Smooth muscle cell of the brain vasculature (primary cell): Measurements from ENCODE around the gene MAPKAPK5.
"Not testable (repeated sequence)": the region's sequence is repeated elsewhere in the genome, so short reads cannot be mapped to it uniquely, and the experiment has no call there.

ENCODE experiments used
- DNase-seq: peaks from one replicate; pipeline ENCODE4 v3.0.0-alpha.2; 2012; ENCODE audit warnings: low read depth, low spot score

The MAPKAPK5 gene

DNA sequence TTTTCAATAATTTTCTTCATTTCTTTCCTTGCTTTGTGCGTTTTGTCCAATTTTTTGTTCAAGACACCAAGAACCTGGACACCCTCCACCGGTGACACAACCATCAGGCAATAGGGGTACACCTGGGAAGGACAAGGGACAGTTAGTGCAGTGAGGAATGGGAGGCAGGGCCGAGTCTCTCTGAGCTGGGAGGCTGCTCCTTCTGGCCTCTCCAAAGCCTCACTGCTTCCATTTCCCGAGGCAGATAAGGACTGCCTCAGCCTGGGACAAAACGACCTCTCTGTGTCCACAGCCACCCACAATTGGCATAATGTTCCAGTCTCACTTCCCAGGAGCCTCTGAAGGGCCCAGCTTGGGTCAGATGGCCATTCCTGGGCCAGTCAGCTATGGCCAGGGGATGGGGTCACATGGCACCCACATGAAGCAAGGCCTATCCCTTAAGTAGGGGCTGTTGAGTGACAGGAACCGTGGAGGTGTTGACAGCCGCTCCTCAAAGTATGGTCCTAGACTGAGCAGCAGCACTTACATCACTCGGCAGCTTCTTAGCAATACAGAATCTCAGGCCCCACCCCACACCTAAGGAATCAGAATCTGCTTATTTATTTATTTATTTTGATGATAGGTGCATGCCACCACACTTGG lies 13.6 kb upstream of the MAPKAPK5 start:
- no peak for DNase-seq

DNA sequence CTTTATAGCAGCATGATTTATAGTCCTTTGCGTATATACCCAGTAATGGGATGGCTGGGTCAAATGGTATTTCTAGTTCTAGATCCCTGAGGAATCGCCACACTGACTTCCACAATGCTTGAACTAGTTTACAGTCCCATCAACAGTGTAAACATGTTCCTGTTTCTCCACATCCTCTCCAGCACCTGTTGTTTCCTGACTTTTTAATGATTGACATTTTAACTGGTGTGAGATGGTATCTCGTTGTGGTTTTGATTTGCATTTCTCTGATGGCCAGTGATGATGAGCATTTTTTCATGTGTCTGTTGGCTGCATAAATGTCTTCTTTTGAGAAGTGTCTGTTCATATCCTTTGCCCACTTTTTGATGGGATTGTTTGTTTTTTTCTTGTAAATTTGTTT lies 12.4 kb upstream of the MAPKAPK5 start:
- not testable (repeated sequence) for DNase-seq

DNA sequence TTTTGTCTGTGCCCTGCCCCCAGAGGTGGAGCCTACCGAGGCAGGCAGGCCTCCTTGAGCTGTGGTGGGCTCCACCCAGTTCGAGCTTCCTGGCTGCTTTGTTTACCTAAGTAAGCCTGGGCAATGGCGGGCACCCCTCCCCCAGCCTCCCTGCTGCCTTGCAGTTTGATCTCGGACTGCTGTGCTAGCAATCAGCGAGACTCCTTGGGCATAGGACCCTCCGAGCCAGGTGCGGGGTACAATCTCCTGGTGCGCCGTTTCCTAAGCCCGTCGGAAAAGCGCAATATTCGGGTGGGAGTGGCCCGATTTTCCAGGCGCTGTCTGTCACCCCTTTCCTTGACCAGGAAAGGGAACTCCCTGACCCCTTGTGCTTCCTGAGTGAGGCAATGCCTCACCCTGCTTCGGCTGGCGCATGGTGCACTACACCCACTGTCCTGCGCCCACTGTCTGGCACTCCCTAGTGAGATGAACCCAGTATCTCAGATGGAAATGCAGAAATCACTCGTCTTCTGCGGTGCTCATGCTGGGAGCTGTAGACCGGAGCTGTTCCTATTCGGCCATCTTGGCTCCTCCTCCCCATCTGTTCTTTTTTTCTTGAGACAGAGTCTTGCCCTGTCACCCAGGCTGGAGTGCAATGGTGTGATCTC lies 7.2 kb upstream of the MAPKAPK5 start:
- not testable (repeated sequence) for DNase-seq

DNA sequence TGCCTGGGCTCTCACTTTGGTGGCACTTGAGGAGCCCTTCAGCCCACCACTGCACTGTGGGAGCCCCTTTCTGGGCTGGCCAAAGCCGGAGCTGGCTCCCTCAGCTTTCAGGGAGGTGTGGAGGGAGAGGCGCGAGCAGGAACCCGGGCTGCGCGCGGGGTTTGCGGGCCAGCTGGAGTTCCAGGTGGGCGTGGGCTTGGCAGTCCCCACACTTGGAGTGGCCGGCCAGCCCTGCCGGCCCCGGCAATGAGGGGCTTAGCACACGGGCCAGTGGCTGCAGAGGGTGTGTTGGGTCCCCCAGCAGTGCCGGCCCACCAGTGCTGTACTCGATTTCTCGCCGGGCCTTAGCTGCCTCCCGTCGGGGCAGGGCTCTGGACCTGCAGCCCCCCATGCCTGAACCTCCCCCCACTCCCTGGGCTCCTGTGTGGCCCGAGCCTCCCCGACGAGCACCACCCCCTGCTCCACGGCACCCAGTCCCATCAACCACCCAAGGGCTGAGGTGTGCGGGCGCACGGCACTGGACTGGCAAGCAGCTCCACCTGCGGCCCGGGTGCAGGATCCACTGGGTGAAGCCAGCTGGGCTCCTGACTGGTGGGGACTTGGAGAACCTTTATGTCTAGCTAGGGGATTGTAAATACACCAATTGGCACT lies 6.4 kb upstream of the MAPKAPK5 start:
- not testable (repeated sequence) for DNase-seq

DNA sequence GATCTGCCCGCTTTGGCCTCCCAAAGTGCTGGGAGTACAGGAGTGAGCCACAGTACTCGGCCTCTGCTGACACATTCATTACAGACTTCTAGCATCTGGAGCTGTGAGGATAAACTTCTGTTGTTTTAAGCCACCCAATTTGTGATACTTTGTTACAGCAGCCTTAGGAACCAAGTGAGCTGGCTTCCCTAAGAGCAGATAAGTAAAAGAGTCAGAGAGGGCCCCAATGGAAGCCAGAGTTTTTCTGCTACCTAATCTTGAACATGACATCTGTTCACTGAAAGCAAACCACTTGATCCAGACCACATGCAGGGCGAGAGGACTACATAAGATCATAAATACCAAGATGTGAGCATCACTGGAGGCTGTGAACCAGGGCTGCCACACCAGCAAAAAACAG lies 3.7 kb upstream of the MAPKAPK5 start:
- no peak for DNase-seq

DNA sequence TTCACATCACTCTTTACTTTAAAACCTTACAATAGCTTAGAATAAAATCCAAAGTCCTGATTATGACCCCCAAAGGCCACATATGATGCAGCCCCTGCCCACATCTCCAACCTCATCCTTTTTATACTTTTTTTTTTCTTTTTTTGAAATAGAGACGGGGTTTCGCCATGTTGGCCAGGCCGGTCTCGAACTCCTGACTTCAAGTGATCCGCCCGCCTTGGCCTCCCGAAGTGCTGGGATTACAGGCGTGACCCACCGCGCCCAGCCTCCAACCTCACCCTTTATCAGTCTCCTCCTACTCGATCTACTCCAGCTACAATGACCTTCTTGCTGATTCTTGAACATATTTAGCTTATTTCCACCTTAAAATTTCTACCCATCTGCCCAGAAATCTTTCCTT lies 1.2 kb upstream of the MAPKAPK5 start:
- no peak for DNase-seq

DNA sequence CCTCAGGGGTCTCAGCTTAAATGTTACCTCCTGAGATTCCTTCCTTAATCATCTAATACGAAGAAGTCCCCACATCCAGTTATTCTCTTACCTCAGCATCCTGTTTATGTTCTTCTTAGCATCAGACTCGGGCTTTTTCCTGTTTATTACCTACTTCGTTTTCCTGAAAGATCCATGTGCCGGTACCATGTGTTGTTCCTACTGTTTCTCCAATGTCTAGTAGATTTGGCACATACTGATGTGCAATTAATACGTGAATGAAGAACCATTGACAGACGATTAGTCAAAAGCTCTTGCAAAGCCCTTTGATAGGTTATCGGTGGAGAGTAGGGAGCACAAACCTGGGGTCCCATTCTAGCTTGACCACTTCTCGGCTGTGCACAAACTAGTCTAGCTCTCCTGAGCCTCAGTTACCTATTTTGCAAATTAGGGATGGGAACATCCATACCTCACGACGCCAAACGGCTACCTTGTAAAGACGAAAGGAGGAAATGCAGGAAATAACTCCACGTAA lies 735 bp upstream of the MAPKAPK5 start:
- no peak for DNase-seq

DNA sequence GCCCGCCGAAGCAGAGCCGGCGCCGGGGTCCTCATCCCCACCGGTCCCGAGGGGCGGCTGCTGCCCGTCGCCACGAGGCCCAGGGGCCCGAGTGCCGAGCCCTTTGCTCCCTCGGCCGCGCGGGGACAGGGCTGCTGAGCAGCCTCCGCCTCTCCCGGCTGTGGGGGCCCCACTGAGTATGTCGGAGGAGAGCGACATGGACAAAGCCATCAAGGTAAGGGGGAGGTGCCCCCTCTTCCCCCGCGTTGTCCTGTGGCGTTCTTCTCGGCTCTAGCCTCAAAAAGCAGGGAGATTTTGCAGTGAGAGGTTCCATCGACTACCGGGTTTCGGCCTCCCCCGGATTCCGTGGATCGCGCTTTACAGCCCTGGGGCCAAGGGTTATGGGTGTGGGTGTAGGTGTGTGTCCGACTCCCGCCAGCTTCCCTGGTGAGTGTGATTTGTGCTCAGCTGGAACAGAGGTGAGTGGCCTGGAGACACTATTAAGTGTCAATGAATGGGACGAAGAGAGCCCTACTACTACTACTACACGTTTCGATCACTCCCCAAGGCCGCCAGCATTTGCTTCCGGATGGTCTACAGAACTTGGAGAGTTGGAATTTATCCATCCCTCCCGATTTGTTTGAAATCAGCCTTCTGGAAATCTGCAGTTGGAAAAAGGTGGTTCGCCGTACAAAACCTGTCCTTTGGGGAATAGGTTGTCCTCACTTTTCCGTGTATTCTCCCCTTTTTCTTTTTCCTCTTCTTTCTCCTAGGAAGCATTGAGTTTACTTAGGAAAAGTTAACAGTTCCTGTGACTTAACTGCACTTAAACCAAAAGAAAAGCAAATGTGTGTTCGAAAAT lies 748 bp downstream of the MAPKAPK5 start:
- no peak for DNase-seq

DNA sequence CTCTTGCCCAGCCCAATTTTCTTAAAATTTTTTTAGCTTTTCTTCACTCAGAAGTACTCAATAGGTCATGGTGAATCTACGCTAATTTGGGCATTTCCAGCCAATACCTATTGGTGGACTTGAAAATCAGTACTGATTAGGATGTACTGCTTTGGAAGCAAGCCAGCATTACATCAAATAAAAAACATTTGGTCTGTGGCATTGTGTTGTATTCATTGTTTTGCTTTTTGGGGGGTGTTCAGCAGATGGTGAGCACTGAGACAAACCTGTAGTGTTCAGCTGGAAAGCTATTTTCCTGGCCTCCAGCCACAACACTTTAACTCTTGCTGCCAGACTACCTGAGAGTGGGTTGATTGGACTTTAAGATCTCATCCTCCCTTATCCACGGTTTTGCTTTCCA lies 4.0 kb downstream of the MAPKAPK5 start:
- DNase-seq: no peak

DNA sequence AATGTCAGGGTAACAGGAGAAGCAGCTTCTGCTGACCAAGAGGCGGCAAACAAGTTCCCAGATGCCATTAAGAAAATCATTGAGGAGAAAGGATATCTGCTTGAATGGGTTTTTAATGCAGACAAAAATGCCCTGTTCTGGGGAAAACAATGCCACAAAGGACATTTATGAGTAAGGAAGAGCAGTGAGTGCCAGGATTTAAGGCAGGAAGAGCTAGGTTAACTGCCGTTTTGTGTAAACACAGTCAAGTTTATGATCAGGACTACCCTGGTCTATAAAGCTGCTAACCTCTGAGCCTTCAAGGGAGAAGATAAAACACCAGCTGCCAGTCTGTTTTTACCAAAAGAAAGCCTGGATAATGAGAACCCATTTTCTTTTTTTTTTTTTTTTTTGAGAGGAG lies 8.5 kb downstream of the MAPKAPK5 start:
- no peak for DNase-seq

DNA sequence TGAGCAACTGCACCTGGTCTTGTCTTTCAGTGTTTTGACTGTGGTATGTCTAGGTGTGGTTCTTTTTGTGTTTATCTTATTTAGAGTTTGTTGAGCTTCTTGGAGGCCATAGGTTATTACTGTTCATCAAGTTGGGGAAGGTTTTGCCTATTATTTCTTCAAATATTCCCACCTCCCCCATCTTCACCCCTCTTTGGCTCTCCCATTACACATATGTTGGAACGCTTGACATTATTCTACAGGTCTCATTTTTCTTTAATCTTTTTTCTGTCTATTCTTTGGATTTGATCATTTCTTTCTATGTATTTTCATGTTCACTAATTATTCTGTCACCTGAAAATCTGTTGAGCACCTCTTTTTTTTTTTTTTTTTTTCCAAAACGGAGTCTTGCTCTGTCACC lies 16.2 kb downstream of the MAPKAPK5 start:
- DNase-seq: no peak

DNA sequence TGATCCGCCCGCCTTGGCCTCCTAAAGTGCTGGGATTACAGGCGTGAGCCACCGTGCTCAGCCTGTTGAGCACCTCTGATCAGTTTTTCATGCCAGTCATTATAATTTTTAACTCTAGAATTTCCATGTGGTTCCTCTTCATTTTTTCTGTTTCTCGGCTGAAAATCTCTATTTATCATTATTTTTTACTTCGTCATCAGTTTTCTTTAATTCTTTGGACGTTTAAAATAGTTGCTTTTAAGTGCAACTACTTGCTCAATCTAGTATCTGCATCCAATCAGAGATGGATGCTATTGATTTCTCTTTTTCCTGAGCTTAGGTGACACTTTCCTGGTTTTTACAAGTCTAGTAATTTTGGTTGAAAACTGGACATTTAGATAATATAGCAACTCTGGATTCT lies 16.8 kb downstream of the MAPKAPK5 start:
- no peak for DNase-seq

DNA sequence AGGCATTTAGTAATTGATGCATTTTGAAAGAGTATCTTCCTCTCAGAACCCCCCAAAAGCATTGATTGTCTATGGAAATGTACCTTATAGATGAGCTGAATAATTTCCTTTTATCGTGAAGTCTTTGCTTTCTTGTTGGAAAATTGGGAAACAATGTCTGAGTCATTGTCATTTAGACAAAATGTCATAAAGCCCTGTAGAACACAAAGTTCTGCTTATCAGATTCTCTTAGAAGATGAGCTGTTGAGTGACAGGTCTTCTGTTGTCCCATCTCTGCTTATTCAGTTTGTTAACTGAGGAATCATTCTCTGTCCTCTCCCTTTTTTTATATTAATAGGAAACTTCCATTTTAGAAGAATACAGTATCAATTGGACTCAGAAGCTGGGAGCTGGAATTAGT lies 22.9 kb downstream of the MAPKAPK5 start:
- no peak for DNase-seq

DNA sequence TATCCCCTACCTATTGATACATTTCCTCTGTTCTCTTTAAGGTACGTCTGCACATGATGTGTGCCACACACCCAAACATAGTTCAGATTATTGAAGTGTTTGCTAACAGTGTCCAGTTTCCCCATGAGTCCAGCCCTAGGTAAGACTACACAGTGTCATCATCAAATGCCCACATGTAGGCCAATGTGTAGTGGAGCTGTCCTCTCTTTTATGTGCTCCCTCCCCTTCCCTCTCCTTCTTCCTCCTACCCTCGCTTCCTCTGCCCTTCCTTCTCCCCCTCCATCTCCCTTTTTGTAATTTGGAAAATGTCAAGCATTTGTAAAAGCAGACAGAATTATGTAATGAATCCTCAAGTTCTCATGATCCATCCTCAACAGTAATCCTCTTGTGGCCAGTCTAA lies 25.5 kb downstream of the MAPKAPK5 start:
- no peak for DNase-seq

DNA sequence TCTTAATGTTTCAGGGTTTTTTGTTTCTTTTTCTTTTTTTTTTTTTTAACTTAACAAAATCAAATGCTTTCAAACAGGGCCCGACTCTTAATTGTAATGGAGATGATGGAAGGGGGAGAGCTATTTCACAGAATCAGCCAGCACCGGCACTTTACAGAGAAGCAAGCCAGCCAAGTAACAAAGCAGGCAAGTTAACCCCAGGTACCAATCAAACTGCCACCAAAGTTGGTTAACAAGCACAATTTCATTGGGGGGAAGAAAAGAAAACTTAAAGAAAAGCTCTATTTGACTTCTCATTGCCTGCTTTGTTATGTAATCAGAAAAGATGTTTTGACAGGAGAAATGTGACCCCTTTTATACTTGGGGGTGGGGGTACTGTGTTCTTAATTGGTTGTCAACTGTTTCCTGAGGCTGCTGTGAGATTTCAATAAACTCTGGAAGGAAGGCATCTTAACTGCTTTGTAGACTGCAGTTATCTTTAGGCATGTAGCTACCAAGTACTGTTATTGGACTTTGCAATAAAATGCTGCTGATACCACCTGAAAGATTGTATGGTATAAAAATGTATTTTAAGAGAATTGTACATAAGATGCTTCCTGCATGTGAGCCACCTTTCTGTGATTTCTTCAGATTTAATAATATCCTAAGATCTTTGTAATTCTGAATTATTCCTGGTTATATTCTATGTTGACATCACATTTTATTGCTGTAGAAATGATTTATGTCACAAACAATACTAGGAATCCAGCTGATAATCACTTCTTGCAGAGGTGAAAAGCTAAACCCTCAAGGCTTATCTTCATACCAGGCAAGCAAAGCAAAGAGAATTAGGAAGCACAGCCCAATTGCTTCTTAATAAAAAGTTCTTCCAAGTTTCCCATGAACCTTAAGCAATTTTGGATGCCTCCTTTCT lies 26.9 kb downstream of the MAPKAPK5 start:
- DNase-seq: no peak

DNA sequence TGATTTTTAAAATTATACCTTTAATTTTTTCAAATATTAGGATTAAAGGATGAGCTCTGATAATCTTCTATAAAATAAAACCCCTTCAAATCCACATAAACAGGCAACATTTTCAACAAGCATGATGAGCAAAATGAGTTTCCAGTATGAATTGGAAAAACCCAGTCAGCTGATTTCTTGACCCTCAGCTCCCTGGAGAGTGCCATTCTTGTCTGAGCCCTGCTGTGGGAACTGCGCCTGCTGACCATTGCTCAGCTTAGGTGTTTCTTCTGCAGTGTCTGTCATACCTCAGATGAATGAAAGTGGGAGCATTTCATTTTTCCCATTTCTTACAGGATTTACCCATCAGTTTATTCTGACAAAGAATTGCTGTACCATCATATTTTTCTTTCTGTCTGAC lies 27.6 kb downstream of the MAPKAPK5 start:
- DNase-seq: no peak

DNA sequence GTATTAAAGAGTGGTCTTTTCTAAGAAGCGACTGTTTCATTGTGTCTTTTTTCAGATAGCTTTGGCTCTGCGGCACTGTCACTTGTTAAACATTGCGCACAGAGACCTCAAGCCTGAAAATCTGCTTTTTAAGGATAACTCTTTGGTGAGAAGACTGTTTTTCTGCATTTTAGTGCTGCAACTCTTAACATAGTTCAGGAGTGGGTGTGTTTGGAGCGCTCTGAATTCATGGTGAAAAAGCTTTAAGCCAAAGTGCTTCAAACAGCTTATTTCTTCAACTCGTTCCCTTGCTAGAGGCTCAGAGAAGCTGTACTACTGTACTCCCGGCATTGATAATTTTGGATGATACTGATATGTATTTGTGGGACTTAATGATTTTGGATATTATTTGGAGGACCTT lies 28.2 kb downstream of the MAPKAPK5 start:
- no peak for DNase-seq

DNA sequence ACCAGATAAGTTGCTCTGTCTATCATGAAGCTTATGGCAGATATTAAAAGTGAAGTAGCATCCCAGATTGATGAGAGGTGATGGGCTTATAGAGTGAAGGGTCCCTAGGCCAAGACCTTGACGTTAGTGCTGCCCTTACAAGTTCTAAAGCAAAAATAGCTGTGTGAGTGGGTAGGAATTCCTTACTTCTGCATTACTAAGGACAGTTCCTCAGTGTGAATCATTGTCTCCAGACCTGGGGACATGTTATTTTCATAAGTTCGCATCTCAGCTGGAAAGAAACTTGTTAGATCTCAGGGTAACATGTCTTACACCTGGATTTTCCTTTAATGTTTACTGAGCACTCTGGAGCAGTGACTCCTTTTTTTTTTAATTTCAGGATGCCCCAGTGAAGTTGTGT lies 28.7 kb downstream of the MAPKAPK5 start:
- no peak for DNase-seq

DNA sequence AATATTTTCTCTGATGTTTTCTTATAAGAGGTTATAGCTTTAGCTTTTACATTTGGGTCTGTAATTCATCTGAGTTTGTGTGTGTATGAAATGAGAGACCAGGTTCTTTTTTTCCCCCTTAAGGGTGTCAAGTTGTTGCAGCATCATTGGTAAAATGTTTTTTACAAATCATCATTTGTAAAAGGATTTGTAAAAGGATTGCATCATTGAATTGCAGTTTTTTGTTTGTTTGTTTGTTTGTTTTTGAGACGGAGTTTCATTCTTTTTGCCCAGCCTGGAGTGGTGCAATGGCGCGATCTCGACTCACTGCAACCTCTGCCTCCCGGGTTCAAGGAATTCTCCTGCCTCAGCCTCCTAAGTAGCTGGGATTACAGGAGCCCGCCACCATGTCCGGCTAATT lies 31.1 kb downstream of the MAPKAPK5 start:
- DNase-seq: no peak

DNA sequence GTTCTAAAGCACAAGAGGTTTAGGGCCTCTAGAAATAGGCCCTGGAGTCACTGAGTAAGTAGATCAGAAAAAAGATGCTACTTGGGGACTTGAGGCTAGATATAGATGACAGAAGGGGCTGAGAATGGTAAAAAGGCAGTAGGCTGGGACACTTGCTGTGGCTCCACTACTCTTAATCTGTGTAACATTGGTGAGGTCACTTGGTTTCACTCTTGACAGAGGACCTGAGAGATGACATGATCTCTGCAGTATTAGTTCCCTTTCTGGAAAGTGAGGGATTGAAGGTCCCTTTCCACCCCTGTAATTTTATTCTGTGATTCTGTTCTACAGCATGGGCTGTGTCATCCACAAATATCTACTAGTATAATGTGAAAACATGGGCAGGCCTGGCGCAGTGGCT lies 39.7 kb downstream of the MAPKAPK5 start:
- DNase-seq: no peak
